Osteocyte (in vitro differentiated cells): ENCODE measurements around the gene SSTR4. TPM values are rescaled to one million over a fixed set of nuclear protein-coding genes. Genes with fewer than 3 reads are reported as not detected.

Source experiments
- DNase-seq: peaks from one replicate; pipeline ENCODE4 v3.0.0; 2021; ENCODE audit warnings: mixed read lengths; ENCODE audit not compliant: unreplicated experiment; ENCODE audit errors: extremely low spot score
- H3K27ac Mint-ChIP-seq: one replicate; pipeline ENCODE4 v1.8.0; 2021; ENCODE audit warnings: mild to moderate bottlenecking, mixed read lengths; ENCODE audit not compliant: unreplicated experiment
- H3K27me3 Mint-ChIP-seq: one replicate; pipeline ENCODE4 v1.8.0; 2021; ENCODE audit warnings: mixed read lengths; ENCODE audit not compliant: unreplicated experiment
- H3K36me3 Mint-ChIP-seq: one replicate; pipeline ENCODE4 v1.8.0; 2021; ENCODE audit warnings: mixed read lengths; ENCODE audit not compliant: unreplicated experiment
- H3K4me1 Mint-ChIP-seq: one replicate; pipeline ENCODE4 v1.8.0; 2021; ENCODE audit warnings: mixed read lengths; ENCODE audit not compliant: unreplicated experiment
- H3K4me3 Mint-ChIP-seq: one replicate; pipeline ENCODE4 v1.8.0; 2021; ENCODE audit warnings: mild to moderate bottlenecking, moderate library complexity, mixed read lengths; ENCODE audit not compliant: unreplicated experiment
- H3K9me3 Mint-ChIP-seq: one replicate; pipeline ENCODE4 v1.8.0; 2021; ENCODE audit warnings: mixed read lengths; ENCODE audit not compliant: unreplicated experiment
- total RNA-seq: library from RNA; stranded (reverse); gene quantifications from 2 replicates; pipeline ENCODE4 v1.2.1, GENCODE V29; 2021
- TF ChIP-seq, protein P1 (sequence below): fragments of 200-600 bp; sonication (generic); IDR thresholded peaks from 2 replicates; pipeline ENCODE4 v1.5.0; 2021; ENCODE audit warnings: antibody characterized with exemption, mild to moderate bottlenecking, moderate library complexity

SSTR4 gene
- total RNA-seq, 1 donor from 2014 or later, result not detected

DNA sequence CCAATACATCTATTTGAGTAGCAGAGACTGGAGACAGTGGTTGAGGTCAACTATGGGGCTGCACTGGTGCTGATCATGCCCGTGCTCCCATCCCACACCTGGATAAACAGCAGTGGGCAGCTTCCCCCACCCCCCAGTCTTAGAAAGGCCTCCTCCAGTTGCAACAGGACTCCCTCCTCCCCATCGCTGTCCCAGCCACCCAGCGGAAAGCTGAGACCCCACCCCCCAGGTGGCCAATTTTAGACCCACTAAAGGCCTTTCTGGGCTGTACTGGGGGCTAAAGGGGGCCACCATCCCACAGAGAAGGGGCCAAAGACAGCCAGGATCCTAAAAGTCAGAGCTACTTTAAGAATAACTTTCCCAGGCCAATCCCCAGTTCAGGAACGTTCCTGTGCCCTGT, 1.2 kb upstream of the SSTR4 start:
- H3K27ac Mint-ChIP-seq, result no peak overlapping the region
- peaks cover 5% of the 10 kb centered on the region for H3K4me1 Mint-ChIP-seq
- H3K9me3 Mint-ChIP-seq, result no peaks in the 10 kb centered on the region
- TF ChIP-seq, protein P1, sequence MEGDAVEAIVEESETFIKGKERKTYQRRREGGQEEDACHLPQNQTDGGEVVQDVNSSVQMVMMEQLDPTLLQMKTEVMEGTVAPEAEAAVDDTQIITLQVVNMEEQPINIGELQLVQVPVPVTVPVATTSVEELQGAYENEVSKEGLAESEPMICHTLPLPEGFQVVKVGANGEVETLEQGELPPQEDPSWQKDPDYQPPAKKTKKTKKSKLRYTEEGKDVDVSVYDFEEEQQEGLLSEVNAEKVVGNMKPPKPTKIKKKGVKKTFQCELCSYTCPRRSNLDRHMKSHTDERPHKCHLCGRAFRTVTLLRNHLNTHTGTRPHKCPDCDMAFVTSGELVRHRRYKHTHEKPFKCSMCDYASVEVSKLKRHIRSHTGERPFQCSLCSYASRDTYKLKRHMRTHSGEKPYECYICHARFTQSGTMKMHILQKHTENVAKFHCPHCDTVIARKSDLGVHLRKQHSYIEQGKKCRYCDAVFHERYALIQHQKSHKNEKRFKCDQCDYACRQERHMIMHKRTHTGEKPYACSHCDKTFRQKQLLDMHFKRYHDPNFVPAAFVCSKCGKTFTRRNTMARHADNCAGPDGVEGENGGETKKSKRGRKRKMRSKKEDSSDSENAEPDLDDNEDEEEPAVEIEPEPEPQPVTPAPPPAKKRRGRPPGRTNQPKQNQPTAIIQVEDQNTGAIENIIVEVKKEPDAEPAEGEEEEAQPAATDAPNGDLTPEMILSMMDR, result no peak
- H3K27me3 Mint-ChIP-seq, result no peaks in the 10 kb centered on the region
- no peaks in the 10 kb centered on the region for H3K36me3 Mint-ChIP-seq
- no peak for DNase-seq
- no peak overlapping the region for H3K4me3 Mint-ChIP-seq

GRCh38 chr20:23035731-23036130, 619 bp downstream of the SSTR4 start:
- Mint-ChIP-seq H3K36me3 (no peaks in the 10 kb centered on the region), H3K9me3 (no peaks in the 10 kb centered on the region), H3K27me3 (no peaks in the 10 kb centered on the region), H3K27ac (no peak overlapping the region), H3K4me3 (no peak overlapping the region), H3K4me1 (peaks cover 17% of the 10 kb centered on the region)
- no peak for DNase-seq
- TF ChIP-seq, protein P1, result no peak

GRCh38 chr20:23036371-23036770, 1.3 kb downstream of the SSTR4 start:
- no peak for DNase-seq
- no peaks in the 10 kb centered on the region for H3K36me3 Mint-ChIP-seq
- H3K4me1 Mint-ChIP-seq, result peaks cover 17% of the 10 kb centered on the region
- H3K27ac Mint-ChIP-seq, result no peak overlapping the region
- H3K27me3 Mint-ChIP-seq, result no peaks in the 10 kb centered on the region
- TF ChIP-seq, protein P1, result no peak
- H3K9me3 Mint-ChIP-seq, result no peaks in the 10 kb centered on the region
- no peak overlapping the region for H3K4me3 Mint-ChIP-seq

DNA sequence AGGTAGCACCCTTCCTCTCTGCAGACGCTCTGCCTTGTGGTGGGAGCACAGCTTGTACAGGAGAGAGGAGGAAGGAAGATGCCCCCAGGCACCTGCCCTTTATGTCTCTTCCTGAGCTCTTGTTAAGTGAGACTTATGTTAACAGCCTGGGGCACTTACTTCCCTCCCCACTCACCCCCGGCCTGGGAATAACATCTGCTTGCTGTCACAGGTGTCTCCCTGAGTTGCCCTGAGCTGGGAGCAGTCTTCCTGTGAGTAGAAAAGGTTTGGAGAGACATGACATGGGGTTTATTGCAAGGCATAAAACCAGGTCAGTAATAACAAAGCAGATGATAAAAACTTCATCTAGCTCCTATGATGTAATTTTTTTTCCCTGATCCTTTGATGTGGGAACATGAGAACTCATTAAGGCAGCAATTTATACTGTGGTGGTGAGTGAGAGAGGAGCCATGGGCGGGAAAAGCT, 1.9 kb downstream of the SSTR4 start:
- H3K27me3 Mint-ChIP-seq, result no peaks in the 10 kb centered on the region
- no peak overlapping the region for H3K27ac Mint-ChIP-seq
- H3K36me3 Mint-ChIP-seq, result no peaks in the 10 kb centered on the region
- DNase-seq, result no peak
- peaks cover 17% of the 10 kb centered on the region for H3K4me1 Mint-ChIP-seq
- TF ChIP-seq, protein P1, result no peak
- H3K9me3 Mint-ChIP-seq, result no peaks in the 10 kb centered on the region
- no peak overlapping the region for H3K4me3 Mint-ChIP-seq

DNA sequence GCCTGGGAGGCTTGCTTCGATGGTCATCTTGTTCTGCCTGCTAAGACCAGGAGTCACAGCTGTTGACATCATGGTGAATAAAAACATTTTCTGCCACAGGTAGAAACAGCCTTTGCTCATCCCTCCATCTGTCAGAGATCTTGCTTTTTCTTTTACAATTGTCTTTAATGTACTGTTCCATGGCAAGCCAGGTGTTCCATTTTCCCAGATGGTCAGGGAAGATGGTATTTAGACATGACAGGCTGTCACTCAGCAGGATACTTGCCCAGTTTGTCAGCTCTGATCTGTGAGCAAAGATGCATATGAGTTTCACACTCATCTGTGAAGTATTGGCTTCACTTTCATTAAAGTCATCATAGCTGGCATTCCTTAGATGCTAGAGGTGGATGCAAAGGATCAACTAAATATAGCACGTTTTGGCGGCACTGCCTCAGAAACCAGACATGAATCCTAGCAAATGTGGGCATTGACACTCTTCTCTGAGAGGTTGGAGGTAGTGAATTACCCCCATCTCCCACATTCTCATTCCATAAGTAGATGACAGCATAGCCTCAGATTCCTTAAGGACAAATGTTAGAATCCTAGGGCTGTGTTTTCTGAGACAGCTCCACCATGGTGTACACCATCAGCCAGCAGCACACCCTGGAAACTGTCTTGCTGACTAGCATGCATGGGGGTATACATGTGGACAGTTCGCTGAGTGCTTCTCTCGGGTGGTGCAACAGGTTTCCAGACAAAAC, 4.2 kb downstream of the SSTR4 start:
- Mint-ChIP-seq H3K36me3 (no peaks in the 10 kb centered on the region), H3K4me3 (no peak overlapping the region), H3K9me3 (no peaks in the 10 kb centered on the region), H3K27me3 (no peaks in the 10 kb centered on the region), H3K27ac (no peak overlapping the region), H3K4me1 (peaks cover 19% of the 10 kb centered on the region)
- DNase-seq, result no peak
- TF ChIP-seq, protein P1, result no peak
